Measurements from ENCODE around the gene GATB. TPM values are rescaled to one million over a fixed set of nuclear protein-coding genes. Genes with fewer than 3 reads are reported as not detected.
"Not testable (repeated sequence)": the region's sequence is repeated elsewhere in the genome, so short reads cannot be mapped to it uniquely, and the experiment has no call there.

GATB gene
- total RNA-seq, 1 donor from 2014 or later: 35.9 TPM

DNA sequence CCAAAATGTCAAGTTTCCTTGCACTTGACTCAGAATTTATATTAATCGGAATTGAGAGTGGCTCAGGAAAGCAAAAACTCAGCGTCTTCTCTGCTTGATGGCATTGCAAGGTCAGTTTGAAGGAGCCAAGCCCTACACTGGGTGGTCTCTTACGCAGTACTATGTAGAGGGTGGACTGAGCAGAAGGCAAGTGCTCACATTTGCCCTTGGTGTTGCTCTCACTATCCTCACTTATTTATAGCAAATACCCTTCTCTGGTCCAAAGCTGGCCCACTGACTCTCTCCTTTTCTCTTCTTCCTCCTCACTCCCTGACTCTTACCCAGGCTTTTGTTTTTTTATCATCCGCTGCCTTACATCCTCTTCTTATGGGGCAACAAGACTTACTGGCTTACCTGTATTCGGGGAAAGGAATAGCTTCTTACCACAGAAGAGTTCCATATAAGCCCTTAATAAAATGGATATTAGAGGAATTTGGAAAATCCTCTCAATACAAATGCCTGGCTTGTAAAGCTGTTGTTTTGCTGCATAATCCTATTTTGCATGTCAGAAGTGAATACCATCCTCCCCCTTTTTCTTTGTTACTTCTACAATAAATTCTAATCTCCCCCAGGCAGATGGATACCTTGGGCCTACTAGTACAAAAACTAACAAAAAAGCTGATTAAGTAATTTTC is 24.8 kb upstream of the GATB start:
- DNase-seq (ENCODE audit: low spot score): no peak

- DNase-seq (ENCODE audit: low spot score): no peak
Measured at GRCh38 chr4:151784706-151785105, 23.9 kb upstream of the GATB start.

DNA sequence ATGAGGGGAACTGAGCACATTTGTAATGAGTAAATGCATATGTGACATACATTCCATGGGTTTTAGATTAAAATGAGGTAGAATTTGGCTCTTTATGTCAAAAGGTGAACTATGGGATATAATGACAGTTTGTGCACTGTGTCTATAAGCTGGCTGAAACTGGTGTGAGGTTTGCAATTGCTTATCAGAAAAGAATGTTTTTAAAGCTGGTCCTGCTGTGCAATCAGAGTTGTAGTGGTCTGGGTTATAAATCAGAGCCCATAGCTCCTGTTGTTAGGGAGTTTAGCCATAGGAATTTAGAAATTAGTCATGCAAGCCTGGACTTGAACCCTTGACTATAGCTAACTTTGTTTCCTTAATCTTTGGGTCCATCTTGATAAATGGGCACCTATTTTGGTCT is 23.1 kb upstream of the GATB start:
- DNase-seq (ENCODE audit: low spot score): peak; percentile 30

DNA sequence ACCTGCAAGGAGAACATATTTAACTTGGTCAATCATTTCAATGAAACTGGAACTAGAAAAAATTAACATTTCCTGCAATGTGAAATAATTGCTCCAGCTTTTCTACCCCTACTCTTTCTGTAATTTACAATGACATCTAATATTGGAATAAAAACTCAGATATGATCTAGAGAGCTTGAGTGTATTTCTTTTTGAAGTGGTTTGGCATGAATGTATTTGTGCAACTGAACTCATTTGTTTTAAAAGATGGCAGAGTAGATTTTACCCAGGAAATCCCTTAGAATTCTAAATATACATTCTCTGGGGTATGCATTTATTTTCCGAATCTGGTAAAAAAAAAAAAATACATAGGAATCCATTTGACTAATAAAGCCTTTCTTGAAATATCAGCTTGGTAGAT is 21.5 kb upstream of the GATB start:
- no peak for DNase-seq (ENCODE audit: low spot score)

- DNase-seq (ENCODE audit: low spot score): no peak
Measured at GRCh38 chr4:151781026-151781425, 20.2 kb upstream of the GATB start.

DNA sequence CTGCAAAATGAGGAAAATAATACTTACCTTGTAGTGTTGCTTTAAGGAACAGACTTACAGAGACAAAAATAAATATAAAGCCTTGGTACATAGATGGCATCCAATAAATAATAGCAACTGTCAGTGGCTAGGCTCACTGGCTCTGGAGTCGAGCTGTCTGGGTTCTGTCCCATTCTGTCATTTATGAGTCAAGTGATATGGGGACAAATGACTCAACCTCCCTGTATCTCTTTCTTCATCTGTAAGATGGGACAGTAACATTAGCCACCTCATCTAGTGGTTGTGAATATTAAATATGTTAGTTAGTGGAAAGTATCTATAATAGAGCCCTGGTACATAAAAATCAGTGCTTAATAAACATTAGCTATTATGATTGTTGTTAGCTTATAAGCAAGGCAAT is 16.7 kb upstream of the GATB start:
- DNase-seq (ENCODE audit: low spot score): no peak

DNA sequence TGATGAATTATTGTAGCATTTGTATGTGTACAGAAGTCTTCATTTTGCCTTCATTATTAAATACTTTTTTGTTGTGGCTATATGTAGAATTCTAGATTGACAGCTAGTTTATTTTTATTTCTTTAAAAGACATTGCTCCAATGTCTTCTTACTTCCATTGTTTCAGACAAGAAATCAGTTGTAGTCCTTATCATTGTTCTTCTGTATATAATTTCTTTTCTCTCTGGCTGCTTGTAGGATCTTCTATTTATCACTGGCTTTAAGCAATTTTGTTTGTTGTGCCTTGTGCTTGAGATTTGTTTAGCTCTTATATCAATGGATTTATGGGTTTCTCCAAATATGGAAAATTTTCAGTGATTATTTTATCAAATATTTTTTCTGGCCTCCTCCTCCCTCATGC is 13.5 kb upstream of the GATB start:
- no peak for DNase-seq (ENCODE audit: low spot score)

DNA sequence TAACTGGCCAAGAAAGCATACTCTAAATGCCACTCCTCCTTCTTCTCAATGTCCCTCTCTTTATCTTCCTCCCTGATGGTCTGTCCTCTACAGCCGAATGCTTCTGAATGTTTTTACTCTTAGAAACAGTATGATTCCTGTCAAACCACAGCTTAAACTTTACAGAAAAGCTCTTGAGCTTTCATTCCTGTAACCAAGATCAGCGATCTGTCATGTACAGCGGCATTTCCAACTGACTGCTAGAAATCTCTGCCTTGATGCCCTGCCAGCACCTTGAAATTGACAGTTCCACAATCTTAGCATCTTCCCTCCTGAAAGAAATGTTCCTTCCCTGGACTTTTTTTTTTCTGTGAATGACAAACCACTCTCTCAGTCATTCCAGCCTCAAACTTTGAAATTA is 11.5 kb upstream of the GATB start:
- DNase-seq (ENCODE audit: low spot score): peak; percentile 54

- DNase-seq (ENCODE audit: low spot score): peak; percentile 63
Measured at GRCh38 chr4:151771664-151772063, 10.9 kb upstream of the GATB start.

- DNase-seq (ENCODE audit: low spot score): no peak
Measured at GRCh38 chr4:151770154-151770553, 9.3 kb upstream of the GATB start.

DNA sequence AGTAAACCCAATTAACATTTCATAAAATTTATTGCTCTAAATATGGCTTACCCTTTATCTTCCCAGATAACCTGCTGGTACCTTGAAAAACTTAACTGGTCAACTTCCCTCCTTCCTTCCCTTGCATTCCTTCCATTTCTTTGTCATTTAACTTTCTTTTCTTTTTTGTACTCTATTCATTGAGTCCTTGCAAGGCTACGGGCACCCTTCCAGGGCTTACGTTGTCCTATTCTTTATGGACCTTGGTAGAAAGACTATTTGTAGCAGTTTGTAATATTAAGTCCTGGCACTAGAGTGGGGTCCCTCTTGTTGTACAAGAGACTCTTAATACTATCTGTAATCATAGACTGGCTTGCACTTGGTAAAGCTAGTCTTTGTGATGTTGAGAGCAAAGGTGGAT is 8.0 kb upstream of the GATB start:
- no peak for DNase-seq (ENCODE audit: low spot score)

DNA sequence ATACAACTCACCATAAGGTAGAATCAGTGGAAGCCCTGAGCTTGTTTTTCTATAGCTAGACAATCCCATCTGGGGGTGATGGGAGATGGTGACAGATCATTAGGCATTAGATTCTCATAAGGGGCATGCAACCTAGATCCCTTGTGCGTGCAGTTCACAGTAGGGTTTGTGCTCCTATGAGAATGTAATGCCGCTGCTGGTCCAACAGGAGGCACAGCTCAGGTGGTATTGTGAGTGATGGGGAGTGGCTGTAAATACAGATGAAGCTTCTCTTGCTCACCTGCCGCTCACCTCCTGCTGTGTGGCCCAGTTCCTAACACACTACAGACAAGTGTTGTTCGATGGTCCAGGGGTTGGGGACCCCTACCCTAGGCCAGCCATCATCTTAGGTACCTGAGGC is 5.9 kb upstream of the GATB start:
- DNase-seq (ENCODE audit: low spot score): no peak

DNA sequence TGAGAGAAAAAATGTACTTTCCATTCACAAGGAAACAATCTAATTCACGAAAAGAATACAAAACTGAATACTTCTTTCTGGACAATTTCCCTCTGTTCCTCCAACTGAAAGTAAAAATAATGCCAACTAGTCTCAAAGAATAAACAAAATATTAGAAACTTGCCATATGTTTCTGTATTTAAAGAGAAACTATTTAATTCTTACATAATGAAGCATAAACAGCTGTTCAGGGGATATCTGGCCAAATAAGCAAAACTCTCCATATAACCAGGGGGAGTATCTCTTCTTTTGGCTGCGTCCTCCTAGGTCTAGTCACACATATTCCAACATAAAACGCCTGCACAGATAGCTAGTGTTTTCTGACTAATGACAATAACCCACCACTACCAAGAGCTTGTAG is 805 bp downstream of the GATB start:
- no peak for DNase-seq (ENCODE audit: low spot score)

DNA sequence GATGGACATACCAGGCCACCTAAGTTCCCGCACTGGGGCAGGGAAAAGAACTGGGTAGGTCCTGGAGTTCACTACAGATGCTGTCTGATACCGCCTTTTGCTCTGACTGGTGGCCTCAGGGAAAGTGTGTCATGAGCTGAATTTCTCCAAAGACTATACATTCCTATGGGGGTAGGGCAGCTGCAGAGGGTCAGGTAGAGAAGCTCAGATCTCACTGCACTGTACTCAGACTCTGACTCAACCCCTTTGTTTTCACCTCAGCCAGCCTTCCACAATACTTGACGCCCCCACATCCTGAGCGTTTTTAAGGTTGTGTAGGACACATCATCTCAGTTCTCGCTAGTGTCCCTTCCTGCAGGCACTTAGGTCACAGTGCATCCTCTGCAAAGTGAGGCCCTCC is 7.8 kb downstream of the GATB start:
- no peak for DNase-seq (ENCODE audit: low spot score)

DNA sequence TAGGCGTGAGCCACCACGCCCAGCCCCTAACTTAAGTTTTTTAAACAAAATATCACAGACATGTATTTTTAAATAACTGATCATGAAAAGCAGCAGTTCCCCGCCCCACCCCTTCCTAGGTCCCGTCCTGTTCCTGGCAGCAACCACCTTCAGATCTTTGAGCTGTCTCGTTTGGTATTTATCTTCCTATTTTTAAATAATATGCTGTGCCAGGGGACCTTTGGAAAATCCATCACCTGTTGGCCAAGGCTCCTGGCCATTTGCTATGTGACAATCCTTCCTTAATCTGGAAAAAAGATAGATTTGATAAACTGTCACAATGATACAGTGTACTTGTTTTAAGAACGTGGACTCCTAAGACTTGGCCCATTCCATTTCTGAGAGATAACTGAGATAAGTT is 10.7 kb downstream of the GATB start:
- DNase-seq (ENCODE audit: low spot score): no peak

DNA sequence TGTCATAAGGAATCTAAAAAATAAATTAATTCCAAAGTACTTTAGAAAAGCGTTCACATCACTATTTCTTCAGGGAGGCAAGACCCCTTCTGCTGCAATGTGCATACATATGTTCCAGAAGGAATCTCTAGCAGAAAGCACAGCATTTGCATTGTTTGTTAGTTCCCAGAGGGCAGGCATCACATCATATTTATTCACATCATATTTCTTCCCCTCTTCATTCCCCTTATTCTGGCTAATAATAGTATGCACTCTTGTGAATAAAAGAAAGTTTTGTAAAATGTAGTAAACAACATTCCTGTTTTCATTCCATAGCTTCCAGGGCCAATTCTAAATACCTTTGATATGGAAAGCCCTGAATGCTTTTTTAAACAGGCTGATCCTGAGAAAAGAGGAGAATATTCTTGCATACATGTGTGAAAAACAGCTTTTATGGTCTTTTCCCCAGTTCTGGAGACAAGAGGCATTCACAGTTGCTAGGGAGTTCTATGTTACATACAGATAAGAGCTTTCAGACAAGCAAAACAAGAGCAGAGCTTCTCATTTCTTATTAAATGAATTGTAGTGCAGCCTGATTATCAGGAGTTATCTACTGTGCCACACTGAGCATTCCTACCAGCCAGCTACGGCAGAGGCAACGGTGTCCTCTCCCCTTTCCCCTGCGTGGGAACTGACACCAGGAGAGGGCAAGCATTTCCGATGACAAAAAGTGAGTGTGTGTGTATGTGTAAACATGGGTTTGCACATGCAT is 15.2 kb downstream of the GATB start:
- peak; percentile 35 for DNase-seq (ENCODE audit: low spot score)

DNA sequence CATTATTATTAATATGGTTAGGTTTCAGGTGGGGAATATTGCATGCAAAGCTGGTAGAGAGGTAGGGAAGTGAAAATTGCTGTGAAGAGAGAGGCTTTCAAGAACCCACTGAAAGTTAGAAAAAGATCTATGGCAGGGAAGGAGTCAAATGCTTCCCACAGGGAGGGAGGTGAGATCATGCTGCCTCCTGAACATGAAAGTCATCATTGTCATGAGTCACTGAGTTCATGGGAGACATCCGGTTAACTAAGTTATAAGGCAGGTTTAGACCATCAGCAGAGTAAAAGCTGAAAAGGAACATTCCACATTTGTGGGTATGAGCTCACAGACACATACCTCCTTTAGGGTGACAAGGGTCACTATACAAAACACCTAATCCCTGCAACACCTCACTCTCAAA is 16.2 kb downstream of the GATB start:
- DNase-seq (ENCODE audit: low spot score): peak; percentile 52

DNA sequence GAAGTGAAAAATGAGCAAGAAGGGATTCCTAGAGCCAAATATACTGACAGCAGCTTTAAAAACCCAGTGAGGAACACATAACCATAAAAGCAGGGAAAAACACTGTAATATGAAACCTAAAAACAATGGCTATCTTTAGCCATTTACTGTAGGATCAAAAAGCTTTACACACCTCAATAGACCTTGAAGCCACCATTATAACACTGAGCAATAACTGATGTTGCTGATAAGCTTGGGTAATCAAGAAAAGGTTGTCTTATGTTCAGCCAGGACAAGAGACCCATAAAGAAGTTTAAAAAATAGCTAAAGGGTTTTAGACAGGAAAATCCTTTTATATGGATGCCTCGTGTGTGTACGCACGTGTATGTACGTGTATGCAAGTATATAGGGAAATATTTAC is 16.9 kb downstream of the GATB start:
- no peak for DNase-seq (ENCODE audit: low spot score)

GRCh38 chr4:151743128-151743854 is 17.5 kb downstream of the GATB start:
- no peak for DNase-seq (ENCODE audit: low spot score)

GRCh38 chr4:151738720-151739517 is 21.9 kb downstream of the GATB start:
- DNase-seq (ENCODE audit: low spot score): no peak

GRCh38 chr4:151736852-151737251 is 24.0 kb downstream of the GATB start:
- DNase-seq (ENCODE audit: low spot score): not testable (repeated sequence)

DNA sequence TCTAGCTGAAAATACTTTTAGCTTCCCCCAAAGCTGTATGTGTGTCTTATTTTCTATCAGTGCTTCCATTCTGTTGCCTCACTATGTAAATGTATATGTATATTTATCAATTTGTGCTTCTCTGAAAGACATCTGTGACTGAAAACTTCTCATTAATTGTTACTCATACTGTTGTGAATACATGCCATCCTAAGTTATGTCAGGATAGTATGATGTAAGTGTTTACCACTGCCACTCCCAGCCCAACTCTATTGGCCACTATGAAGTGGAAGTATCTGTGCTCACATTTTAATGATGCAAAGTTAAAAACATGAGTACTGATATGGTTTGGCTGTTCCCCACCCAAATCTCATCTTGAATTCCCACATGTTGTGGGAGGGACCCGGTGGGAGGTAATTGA is 24.4 kb downstream of the GATB start:
- no peak for DNase-seq (ENCODE audit: low spot score)
